Stimulated activated CD8-positive, alpha-beta memory T cell treated with anti-CD3 and anti-CD28 coated beads, Interleukin-4, amount 100 ng/mL, for 24 hours (primary cell): ENCODE data around the gene MTMR3.
A peak's percentile ranks its signal among the peaks of the same experiment; 100 is the strongest.

Source experiments
- DNase-seq: peaks from one replicate; pipeline ENCODE4 v3.0.0-alpha.2; 2020; ENCODE audit warnings: low read depth

Gene MTMR3

GRCh38 chr22:30004101-30004500, 121.1 kb downstream of the MTMR3 start:
- DNase-seq: no peak

- DNase-seq: no peak
Observed at GRCh38 chr22:30004694-30005093, 121.7 kb downstream of the MTMR3 start.

GRCh38 chr22:30005213-30005857, 122.4 kb downstream of the MTMR3 start:
- DNase-seq: peak; percentile 44

- DNase-seq: no peak
Observed at GRCh38 chr22:30007361-30007760, 124.4 kb downstream of the MTMR3 start.

DNA sequence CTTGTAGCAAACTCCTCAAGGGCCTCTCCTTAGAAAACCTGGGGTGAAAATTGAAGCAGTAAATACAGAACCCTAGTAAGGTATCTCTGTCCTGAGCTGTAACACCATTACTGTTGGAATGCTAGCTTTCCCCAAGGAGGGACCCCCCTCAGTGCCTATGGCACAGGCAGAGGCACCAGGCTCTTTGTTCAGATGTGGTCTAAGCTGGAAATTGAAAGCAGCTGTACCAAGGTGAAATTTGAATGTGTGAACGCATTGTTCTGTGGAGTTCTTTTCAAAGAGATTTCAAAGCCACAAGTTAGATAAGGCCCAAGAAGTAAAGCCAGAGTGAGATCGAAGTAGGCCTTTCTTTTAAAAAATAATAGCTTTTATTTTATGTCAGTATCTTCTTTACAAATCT, 125.4 kb downstream of the MTMR3 start:
- no peak for DNase-seq

- DNase-seq: no peak
Observed at GRCh38 chr22:30009478-30009877, 126.5 kb downstream of the MTMR3 start.

DNA sequence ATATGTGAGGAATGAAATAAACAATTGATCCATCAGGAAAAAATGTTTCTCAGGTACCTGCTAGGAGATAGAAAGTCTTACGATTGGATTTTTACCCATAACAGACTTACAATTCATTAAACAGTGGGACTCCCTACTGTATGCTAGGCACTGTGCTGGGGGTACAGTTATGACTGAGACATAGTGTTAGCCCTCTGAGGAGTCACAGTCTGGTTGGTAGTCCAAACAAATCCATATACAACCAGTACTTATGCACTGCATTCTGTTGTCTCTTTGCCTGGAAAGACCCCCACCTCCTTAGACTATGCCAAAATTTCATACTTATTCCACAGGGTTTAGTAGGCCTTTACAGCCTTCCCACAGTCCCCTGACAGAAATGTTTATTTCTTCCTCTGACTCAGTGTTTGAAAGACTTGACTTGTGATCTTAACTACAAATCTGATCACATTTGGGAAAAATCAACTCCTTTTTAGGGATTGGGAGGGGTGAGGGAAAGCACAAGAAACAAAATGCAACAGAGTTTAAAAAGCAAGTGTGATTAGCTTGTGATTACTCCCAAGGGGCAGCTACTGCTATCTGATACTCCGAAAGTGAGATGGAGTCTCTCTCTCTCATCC, 127.9 kb downstream of the MTMR3 start:
- no peak for DNase-seq

DNA sequence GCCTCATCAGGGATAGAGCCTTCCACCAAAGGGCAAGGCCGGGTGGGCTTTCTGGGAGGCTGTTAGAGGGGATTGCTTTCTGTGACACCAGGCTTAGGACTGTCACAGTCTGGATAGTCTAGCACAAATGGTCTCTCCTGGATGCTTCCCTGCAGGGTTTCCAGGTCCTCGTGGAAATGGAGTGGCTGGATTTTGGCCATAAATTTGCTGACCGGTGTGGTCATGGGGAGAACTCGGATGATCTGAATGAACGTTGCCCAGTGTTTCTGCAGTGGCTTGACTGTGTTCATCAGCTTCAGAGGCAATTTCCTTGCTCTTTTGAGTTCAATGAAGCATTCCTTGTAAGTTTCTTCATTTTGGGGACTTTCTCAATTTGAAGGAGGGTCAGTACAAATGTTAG, 130.2 kb downstream of the MTMR3 start:
- DNase-seq: no peak

DNA sequence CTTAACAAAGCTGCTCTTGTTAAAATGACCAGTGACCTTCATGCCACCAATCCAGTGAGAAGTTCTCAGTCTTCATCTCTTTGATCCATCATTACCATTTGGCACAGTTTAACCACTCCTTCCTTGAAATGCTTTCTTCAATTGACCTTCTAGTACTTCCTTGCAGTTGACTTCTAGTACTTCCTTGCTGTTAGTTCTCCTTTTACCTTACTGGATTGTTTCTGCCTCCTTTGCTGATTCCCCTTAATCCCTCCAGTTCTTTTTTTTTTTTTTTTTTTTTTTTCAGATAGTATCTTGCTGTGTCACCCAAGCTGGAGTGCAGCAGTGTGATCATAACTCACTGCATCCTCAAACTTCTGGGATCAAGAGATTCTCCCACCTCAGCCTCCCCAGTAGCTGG, 131.3 kb downstream of the MTMR3 start:
- no peak for DNase-seq

- DNase-seq: no peak
Observed at GRCh38 chr22:30015229-30015797, 132.3 kb downstream of the MTMR3 start.

DNA sequence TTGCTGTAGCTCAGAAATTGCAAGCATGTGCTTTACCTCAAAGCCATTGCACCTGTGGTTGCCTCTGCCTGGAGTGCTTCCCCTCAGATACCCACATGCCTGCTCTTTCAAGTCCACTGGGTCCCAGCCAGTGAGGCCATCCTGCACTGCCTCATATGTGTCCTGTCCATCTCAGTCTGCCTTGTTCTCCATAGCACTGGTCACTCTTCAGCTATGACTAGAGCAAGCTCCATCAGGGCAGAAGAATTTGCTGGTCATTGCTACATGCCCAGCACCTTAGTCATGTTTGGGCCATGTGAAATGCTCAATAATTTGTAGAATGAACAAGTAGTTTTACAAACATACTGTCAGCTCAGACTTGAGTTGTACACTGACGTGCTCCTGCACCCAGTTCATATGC, 132.9 kb downstream of the MTMR3 start:
- no peak for DNase-seq

- no peak for DNase-seq
Observed at GRCh38 chr22:30016596-30016995, 133.6 kb downstream of the MTMR3 start.

GRCh38 chr22:30017375-30018223, 134.6 kb downstream of the MTMR3 start:
- DNase-seq: no peak

GRCh38 chr22:30020511-30020910, 137.5 kb downstream of the MTMR3 start:
- no peak for DNase-seq

- no peak for DNase-seq
Observed at GRCh38 chr22:30021338-30021737, 138.4 kb downstream of the MTMR3 start.

DNA sequence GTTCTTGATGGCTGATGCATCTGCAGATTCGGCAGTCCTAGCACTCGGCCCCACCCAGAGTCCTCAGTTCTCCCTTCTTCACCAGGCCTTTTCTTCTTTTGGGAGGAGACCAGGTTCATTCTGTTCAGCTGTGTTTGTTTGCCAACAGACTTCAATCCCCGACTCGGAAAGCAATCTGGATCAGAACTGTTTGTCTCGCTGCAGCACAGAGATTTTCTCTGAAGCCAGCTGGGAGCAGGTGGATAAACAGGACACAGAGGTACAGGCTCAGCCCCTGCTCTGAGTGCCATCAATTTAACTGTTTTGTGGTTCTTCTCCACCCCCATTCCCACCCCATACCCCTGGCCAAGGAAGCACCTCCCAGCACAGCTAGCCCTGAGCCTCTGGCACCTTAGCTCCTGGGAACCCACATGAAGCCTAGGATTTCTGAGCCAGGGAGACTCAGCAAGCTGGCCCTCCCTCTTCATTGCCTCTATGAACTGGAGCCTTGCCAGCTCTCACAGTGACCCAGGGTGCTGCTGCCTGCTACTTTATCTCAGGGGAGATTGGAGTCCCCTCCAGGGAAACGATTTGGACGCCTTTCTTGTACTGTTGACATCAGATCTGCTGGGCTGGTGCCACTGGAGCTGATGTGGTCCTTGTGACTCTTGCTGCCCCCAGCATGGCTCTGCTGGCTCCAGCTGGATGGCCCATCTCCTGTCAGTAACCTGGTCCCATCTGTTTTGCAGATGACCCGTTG, 139.1 kb downstream of the MTMR3 start:
- DNase-seq: no peak

DNA sequence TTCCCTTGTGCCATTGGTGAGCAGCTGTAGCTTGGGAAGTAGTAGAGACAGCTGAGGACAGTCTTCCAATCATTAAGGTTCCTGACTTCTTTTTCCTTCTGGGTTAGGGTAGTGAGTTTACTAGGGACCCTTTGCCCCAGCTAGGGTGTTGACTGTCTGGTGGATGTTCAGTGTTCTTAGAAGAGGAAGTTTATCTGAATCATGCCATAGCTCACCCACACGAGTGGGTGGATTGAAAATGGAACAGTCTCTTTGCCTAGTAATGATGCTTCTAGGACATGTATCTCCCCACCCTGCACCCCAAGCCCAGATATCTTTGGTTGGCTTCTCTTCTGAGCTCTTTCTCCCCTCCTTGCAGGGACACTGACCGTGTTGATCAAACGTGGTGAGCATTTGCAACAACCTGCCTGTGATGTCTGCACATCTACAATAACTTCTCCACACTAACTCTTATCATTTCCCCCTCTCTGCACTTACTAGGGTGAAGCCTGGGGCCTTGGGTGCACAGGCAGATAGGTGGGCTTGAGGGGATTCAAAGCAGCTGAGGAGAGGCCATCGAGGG, 140.2 kb downstream of the MTMR3 start:
- DNase-seq: no peak

DNA sequence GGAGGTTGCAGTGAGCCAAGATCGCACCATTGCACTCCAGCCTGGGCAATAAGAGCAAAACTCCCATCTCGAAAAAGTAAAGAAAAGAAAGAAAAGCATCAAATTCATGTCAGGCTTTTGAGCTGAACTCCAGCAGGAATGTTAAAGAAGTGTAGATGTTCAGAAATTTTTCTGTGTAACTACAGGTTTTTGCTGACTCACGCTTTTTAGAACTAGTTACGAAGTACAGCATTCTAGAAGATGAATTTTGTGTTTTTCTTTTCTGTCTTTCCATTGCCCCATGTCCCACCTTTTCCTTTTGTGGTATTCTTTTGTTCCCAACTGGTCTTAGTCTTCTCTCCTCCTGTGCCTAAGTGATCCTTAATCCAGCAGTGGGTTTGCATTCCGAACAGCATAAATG, 141.3 kb downstream of the MTMR3 start:
- DNase-seq: no peak

GRCh38 chr22:30025221-30025620, 142.2 kb downstream of the MTMR3 start:
- DNase-seq: no peak

GRCh38 chr22:30026756-30027155, 143.8 kb downstream of the MTMR3 start:
- no peak for DNase-seq

DNA sequence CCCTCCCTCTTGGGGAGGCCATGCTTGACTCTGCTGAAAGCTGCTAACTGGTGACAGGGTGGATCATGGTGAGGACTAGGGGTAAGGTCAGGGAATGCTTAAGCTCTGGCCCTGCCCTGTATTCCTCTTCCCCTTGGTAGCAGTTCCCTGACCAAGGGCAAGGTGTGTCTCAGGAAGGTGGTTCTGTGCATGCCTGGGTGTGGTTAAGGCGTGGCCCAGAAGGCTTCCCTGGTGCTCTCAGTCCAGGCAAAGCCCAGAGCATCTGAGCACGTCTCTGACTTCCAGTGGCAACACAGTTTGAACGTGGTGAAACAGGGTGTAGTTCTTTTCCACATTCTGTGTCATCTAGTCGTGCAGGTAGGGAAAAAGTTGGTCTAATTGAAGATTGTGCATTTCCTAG, 144.2 kb downstream of the MTMR3 start:
- no peak for DNase-seq

- DNase-seq: no peak
Observed at GRCh38 chr22:30027791-30028190, 144.8 kb downstream of the MTMR3 start.
